NCI-H748 treated with DMSO at 0.1 percent for 48 hours (cell line): Measurements from ENCODE around the gene INPP5A.
"Not testable (repeated sequence)": the region's sequence is repeated elsewhere in the genome, so short reads cannot be mapped to it uniquely, and the experiment has no call there.

Experiments used
- DNase-seq: peaks from one replicate; lab custom pipeline; 2025; lab: John Stamatoyannopoulos, UW

INPP5A gene

DNA sequence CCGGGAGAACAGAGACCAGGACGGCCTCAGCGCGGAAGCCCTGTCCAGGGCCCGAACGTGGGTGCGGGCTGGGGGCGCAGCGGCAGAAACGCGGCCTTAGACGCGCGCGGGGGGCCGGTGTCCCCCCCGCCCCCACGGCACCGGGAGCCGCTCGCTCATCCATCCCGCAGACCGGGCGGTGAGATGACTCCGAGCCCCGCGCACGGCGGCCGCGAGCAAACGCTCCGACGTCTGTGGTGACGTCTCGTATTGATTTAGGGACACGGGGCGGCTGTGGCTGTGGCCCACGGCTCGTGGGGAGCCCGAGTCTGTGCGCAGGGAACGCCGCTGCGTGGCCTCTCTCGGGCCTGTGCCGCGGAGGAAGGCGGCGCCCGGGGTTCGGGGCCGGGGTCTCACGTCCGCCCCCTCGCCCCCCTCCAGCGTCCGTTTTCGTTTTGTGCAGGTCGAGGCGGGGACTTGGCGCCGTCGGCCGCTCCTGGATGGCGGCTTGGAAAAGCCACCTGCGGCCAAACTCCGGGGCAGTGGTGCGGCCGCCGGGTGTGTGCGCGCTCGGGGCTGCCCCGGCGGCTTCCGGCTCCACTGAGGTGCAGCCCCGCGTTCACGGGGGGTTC, 249.4 kb downstream of the INPP5A start:
- no peak for DNase-seq

DNA sequence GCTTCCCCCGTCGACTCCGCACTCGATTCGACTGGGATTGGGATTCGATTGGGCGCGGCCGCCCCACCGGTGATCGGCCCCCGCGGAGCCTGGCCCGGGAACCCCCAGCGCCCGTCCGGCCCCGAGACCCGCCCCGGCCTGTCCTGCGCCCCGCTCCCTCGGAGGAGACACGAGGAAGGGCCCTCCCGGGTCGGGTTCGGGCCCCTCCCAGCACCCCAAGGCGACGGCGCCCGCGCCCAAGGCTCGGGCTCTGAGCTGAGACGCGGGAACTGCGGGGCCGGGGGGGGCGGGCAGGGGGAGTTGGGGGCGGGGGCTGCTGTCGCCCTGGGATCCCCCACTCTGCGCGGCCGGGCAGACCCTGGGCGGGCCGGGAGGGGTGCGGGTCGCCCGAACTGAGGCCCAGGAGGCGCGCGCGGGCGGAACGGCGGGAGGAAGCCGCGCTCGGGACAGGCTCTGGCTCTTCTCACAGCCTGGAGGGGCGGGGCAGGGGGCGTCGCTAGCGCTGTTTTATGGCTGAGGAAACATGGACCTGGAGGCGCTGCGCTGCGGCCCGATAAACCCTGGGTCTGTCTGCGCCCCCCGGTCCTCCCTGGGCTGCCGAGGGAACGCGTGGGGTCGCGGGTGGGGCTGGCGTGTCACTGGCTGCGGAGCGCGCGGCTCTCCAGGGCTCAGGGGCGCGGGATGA, 250.1 kb downstream of the INPP5A start:
- peak; percentile 10 for DNase-seq

DNA sequence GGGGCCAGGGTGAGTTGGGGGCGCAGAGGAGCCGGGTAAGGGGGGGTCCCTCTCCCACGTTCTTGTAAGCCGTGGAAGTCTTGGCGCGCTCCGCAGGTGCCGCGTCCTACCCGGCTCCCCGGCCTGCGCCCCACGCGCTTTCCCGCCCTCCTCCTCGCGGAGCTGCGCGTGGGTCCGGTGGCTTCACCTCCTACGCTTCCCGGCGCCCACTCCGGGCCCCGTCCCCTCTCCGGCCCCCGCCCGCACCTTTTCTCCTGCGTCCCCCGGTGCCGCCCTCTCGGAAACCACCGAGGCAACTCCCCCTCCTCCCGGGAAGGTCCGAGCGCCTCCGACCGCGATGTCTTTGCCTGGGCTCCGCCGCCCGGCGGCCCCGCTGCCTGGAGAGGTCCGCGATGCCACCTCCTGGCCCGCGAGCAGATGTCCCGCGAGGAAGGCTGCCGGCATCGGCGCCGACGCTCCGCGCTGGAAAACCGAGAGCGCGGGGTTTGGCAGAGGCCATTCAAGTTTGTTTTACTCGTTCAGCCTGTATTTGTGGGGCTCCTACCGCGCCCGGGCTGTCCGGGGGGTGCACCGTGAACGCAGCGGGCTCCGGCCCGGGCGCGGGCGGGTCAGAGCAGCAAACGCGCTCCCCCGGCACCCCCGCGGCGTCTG, 250.7 kb downstream of the INPP5A start:
- no peak for DNase-seq

DNA sequence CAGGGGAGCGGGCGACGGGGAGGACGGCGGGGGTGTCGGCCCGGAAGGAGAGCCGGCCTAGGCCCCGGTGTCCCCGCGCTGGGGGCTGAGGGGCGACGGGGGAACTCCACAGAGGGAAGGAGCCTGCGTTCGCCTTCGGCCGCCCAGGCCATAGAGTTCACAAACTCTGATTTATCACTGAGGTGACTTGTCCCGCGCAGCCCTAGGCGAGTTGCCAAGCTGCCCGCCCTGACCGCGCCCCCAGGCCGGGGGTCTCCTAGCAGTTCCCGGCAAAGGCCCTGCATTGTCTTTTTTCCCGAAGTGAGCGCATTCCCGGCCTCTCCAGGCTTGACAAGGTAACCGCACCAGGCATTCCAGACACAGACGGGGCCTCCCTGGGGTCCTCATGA, 251.2 kb downstream of the INPP5A start:
- DNase-seq, result no peak

DNA sequence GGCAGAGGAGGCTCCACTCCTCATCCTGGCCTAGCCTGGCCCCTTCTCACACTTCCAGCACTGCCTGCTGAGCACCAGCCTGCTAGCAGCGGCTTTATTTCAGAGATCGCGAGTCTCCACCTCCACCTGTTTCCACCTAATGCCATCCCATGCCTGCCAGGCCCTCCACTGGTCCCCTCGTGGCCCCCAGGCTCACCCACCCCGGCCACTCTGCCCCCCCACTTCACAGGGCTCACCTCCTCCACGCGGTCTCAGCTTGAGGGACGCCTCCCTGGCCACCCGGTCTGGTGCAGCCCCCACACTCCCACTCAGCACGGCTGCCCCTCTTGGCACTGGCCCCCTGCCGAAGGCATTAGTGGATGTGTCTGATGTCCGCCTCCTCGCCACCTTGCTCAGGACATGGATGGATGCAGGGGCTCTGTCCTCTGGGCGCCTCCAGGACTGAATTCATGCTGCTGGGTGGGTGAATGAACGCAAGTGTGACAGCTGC, 252.1 kb downstream of the INPP5A start:
- DNase-seq, result no peak

DNA sequence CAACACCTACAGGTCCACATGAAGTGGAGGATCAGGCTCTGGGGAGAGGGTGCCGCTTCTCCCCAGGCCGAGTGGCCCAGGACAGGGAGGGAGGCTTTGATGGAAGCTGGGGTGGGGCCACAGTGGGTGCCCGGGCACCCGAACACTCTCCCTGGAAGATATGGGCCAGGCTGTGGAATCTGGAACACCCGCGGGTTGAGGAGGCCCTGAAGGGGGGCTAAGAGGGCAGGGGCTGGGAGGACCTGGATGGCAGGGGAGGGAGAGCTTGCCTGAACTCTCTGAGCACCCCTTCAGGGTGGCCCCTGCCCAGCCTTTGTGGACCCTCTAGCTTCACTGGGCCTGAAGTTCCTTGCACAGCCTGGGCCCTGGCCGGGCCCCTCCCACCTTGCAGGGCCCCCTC, 252.9 kb downstream of the INPP5A start:
- no peak for DNase-seq

DNA sequence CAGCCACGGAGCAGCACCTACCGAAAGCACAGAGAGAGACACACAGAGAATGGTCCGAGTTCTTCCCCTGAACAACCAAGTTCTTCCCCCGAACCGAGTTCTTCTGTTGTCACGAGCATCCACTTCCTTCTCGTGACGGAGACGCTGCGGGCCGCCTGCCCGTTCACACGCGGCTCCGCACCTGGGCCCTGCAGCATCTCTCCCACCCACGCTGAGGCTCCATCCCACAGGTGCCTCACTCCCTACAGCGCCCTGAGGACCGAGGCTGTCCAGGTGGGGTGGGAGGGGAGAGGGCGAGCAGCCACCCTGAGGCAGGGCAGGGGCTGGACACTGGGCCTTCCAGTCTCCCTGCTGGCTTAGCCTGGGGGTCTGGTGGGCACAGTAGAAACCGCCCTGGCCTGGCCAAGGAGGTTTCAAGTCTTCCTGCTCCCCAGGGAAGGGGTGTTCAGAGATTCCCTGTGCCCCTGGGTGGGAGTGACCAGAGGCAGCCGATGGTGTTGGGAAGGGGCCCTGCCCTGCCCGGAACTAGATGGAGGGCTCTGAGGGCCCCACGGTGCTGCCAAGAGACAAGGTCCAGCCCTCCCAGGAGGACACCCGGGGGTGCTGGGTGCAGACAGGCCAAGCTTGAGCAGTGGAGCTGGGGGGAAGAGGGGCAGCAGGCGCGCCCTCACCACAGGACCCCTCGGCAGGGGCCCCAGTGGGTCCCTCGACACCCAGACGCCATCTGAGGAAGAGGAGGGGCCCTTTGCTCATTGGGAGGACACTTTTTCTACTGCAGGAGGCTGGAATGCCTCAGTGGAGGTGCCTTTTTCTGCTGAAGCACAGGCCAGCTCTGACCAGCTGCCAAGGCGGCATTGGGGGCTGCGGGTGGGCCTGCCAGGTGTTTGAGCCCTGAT, 253.6 kb downstream of the INPP5A start:
- DNase-seq, result no peak

DNA sequence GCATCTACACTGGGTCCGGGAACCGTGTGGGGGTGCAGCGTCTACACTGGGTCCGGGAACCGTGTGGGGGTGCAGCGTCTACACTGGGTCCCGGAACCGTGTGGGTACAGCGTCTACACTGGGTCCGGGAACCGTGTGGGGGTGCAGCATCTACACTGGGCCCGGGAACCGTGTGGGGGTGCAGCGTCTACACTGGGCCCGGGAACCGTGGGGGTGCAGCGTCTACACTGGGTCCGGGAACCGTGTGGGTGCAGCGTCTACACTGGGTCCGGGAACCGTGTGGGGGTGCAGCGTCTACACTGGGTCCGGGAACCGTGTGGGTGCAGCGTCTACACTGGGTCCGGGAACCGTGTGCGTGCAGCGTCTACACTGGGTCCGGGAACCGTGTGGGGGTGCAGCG, 254.5 kb downstream of the INPP5A start:
- not testable (repeated sequence) for DNase-seq

DNA sequence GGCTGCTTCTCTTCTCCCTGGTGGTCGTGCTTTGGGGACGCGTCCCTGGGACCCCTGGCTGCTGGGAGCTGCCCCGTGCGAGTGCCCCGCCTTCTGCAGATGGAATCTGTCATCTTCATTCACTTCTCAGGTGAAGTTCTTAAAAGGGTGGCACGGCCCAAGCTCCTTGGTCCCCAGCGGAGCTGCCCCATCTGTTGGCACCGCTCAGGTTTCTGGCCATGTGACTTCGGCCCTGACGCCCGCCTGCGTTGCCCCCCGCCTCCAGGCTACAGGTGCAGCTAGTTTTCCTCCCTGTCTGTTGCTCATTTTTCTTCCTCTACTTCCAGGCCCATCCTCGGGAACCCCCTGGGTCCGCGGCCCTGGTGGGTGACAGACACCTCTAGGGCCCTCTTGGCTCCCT, 255.2 kb downstream of the INPP5A start:
- no peak for DNase-seq

DNA sequence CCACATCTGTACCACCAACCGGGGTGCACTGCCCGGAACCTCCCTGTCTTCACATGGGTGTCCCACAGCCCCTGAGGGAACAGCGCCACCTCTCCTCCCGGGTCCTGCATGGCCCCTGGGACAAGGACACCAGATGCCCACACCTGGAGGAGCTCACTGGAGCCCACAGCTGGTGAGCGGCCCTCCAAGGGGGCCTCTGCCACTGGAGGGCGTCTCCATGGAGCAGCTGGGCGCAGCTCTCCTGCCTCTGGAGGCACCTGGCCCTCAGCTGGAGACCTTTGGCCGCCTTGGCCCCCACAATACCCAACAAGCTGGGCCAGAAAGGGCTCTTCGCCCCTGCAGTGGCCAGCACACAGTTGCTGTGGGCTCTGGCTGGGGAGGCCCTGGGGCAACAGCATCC, 255.6 kb downstream of the INPP5A start:
- DNase-seq, result no peak

DNA sequence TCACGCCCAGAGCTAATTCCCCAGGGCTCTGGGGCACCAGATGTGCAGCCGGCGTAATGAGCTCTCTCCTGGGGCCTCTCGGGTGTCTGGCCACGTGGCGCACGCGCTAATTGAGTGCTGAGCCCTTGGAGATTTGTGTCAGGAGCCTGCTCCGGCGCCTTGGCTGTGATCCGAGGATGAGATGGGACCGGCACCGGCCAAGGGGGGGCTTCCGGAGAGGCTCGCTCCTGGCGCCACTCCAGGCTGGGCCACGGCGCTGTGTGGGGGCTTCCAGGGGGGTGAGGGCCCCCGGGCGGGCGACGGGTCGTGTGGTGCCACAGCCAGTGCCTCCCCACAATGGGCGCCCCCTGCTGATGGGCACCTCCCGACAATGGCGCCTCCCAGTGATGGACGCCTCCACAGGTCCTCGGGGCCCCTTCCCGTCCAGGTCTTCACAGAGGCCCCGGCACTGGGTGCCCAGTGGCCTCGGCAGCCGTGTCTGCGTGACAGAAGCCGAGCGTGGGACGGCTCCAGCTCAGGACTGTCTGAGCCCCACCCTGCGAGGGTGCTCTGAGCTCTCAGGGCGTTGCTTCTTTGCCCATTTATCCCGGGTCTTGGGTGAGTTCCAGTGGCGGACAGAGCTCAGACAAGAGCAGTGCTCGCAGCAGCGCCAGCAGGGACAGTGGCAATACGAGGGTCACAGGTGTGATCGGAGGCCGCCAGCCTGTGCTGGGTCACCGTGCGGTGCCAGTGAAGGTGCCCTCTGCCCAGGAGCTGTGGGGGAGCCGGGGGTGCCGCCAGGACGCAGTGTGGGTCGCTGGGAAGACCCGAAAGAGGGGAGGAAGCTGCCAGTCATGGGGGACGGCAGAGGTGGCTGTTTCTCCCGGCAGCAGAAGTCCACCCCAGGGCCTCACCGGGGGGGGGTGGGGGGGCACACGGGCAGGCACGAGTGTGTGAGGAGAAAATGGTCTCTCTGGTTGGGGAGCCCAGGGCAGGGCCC, 256.6 kb downstream of the INPP5A start:
- DNase-seq, result no peak

DNA sequence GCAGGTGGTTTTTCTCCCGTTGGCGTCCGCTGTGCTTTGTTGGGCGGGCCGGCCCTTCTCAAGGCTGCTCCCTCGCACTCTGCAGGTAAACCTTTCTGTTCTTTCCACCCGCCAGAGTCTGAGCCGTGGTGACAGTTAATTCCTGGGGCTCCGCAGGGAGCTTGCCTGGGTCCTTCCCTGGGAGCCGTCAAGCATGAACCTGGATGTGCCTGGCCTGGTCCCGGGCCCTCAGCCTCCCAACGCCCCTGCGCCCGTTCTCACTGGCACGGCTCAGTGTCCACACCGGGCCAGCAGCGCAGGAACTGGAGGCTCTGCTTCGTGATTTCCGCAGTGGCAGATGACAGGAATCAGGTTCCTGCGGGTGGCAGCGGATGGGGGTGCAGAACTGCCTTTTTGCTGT, 259.3 kb downstream of the INPP5A start:
- no peak for DNase-seq

DNA sequence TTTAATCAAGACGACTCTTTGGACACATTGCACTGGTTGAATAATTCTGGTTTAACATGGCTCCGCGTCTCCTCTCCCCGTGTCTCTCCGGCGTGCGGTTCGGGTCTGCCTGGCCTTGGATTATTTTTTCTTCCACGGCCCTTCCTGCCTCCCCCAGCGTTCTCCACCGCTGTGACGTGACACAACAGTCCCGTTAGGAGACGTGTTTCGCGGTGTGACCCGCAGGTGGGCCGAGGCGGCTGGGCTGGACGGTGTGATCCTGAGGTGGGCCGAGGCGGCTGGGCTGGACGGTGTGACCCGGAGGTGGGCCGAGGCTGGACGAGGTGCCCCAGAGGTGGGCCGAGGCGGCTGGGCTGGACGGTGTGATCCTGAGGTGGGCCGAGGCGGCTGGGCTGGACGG, 260.4 kb downstream of the INPP5A start:
- DNase-seq, result not testable (repeated sequence)

DNA sequence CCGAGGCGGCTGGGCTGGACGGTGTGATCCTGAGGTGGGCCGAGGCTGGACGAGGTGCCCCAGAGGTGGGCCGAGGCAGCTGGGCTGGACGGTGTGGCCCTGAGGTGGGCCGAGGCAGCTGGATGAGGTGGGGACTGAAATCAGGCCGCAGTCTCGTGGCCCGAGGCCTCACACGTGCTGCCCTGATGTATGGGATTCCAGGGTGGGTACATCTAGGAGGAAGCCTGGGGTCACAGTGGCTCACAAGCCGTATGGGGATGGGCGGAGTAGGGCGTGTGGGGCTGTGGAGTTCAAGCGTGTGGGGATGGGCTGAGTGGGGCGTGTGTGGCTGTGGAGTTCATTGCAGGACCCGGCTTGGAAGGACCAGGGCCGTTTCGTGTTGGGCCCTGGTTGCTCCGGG, 260.8 kb downstream of the INPP5A start:
- DNase-seq, result no peak

DNA sequence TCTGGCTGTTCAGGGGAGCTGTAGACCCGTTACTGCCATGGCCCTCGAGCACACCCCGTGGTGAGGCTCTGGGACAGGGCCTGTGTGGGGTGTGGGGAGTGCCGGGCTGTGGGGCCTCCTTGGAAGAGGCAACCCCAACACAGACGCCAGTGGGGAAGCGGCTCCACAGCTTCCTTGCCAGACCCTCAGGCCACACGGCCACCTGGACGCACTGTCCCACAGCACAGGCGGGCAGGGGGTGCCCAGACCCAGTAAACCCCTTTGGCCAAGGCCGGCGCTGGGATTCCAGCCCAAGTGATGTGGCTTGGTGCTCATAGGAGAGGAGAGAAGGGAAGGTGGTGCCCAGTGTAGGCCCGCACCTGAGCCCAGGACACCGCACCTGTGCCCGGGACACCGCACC, 261.3 kb downstream of the INPP5A start:
- DNase-seq, result no peak

DNA sequence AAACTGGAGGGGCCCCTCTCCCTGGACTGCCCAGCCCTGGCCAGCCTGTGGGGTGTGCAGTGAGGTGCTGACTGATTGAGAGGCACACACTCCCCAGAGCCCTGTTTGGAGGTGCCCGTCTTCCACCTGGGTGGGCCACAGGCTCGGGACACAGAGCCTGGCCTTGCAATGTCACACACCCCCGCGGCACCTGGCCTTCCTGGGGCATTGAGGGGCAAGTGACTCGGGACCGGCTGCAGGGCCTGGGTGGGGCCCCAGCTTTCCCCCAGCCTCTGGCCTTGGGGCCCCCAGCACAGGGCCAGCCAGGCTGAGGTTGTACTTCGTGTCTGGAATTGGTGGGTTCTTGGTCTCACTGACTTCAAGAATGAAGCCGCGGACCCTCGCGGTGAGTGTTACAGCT, 262.3 kb downstream of the INPP5A start:
- DNase-seq, result no peak

DNA sequence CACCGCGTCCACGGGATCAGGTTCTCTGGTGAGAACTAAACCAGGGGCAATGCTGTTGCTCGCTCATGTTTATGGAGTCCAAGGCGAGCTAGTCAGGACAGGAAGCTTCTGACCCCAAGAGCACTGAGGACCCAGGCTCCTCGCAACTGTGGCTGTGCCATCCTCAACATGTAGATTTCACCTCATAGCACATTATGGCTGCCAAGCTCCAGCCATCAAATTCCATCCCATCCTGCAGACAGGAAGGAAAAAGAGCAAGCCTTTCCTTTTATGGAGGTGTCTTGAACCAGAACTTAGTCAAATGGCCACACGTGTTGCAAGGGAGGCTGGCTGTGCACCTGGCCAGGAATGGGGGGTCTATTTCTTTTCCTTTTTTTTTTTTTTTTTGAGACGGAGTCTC, 264.5 kb downstream of the INPP5A start:
- no peak for DNase-seq

DNA sequence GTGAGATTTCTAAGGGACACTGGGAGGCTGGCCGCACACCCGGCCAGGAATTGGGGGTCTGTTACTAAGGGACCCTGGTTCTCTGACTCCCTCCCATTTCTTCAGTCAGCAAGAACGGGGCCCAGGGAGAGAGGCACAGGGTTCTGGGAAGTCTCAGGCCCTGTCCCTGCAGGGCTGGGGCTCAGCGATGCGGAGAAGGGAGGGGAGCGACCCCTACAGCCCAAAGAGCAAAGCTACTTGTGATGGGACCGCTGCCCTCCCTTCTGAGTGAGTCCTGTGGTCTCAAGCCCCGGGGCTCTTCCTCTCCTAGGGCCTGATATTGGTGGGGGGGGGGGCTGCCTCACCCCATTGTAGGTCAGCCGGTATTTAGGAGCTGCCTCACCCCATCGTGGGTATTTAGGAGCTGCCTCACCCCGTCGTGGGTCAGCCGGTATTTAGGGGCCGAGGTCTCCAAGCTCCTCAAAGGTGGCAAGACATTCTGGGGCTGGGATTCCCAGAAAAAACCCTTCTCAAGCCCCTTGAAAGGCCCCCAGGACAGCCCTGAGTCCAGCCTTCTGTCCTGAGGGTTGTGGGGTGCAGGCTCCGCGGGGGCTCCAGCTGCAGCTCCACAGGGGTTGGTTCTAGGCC, 265.2 kb downstream of the INPP5A start:
- DNase-seq, result no peak

DNA sequence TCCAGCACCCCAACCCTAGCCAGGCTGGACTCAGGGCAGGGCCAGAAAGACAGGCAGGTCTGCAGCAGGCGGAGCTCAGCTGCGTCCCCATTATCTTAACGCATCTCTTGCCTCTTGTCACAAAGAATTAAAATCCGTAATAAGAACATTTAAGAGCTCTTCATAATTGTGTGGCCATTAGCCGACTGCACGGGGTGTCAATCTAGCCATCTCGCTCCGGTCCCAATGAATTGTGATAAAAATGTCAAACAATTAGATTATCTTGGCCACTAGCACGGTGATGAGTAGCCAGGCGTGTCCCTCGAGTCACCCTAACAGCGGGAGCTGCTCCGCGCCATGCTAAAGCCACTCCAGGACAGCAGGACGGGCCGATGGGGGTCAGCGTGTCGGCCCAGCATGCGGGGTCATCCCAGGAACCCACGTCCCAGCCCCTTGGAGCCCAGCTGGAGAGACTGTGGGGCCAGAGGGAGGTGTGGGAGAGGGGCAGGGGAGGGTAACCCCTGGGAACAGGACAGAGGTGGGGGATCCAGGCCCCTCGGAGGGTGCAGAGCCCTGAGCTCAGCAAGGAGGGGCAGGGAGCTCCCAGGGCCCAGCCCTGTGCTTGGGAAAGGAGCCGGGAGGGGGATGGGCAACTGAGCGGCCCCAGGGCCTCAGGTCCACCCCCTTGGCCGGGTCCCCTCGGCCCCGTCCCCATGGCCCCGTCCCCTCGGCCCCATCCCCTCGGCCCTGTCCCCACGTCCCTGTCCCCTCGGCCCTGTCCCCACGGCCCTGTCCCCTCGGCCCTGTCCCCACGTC, 266.0 kb downstream of the INPP5A start:
- DNase-seq, result no peak

DNA sequence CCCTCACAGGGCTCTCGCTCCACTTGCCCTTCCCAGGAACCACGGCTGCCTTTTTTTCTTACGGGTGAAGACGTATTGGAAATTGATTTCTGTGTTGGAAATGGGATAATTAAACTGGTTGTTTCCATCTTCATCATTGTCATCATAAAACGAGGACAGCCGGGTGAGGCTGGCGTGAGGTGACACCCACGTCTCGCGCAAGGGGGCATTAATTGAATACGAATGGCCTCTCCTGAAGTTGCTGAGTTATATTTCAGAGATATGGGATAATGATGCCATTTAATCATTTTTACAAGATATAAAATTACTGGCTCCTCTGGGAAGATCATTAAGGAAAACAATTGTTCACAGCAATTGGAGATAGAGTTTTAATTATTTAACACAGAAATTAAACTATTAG, 266.7 kb downstream of the INPP5A start:
- no peak for DNase-seq
